Body of pancreas (tissue), 4 donors: ENCODE data around the gene EXOC2. TPM values are rescaled to one million over a fixed set of nuclear protein-coding genes. Genes with fewer than 3 reads are reported as not detected.

ENCODE experiments used
- ATAC-seq: fragments of 150-250 bp; one replicate; pipeline ENCODE4 v1.9.1; 2016
- DNase-seq, 4 donors: peaks; one replicate each; pipeline ENCODE4 v3.0.0-alpha.2; 2019
- H3K27ac ChIP-seq, 4 donors: fragments of 200-600 bp; sonication (generic); 1 replicate in 3 of 4; 2 replicates in 1 of 4; pipeline versions ENCODE4 v1.5.1 to v1.6.1; 2016 to 2019; ENCODE audit warnings: mild to moderate bottlenecking in 1 of 4, mixed read lengths in 1 of 4, moderate library complexity in 1 of 4
- H3K27me3 ChIP-seq, 2 donors: fragments of 200-600 bp; sonication (generic); one replicate each; pipeline ENCODE4 v1.6.0; 2016; ENCODE audit warnings: mild to moderate bottlenecking in 1 of 2
- H3K36me3 ChIP-seq, 2 donors: fragments of 200-600 bp; sonication (generic); replicated peaks in 1 of 2; 2 replicates each; pipeline ENCODE4 v1.5.1; 2016; ENCODE audit warnings: low read depth in 2 of 2; ENCODE audit not compliant: insufficient read depth in 1 of 2
- H3K4me1 ChIP-seq: fragments of 200-600 bp; sonication (generic); one replicate; pipeline ENCODE4 v1.6.0; 2016
- H3K4me3 ChIP-seq, 2 donors: fragments of 200-600 bp; sonication (generic); 1 replicate in 1 of 2; 2 replicates in 1 of 2; pipeline ENCODE4 v1.5.1; 2016 to 2019
- H3K9me3 ChIP-seq, 3 donors: fragments of 200-600 bp; sonication (generic); 1 replicate in 2 of 3; 2 replicates in 1 of 3; pipeline ENCODE4 v1.5.1; 2016
- CTCF ChIP-seq, 7 experiments: fragments of 450-650 bp in 4 of 7; fragments of 200-600 bp in 3 of 7; sonication (generic) in 3 of 7; IDR thresholded peaks; one replicate each; pipeline ENCODE4 v1.5.1; 2016 to 2019; ENCODE audit warnings: antibody characterized with exemption in 7 of 7
- POLR2A ChIP-seq, 3 donors: fragments of 450-650 bp; IDR thresholded peaks; one replicate each; pipeline ENCODE4 v1.6.1; 2016; ENCODE audit warnings: antibody characterized with exemption in 3 of 3, mild to moderate bottlenecking in 2 of 3
- WGBS, 2 donors: methylation state at CpG; one replicate each; pipeline ENCODE4 v1.1.5; 2017; 5-methylcytosine and 5-hydroxymethylcytosine counted together
- intact Hi-C: fragments of 100-400 bp; cut with DNase I; formaldehyde crosslinking; loops from one replicate; pipeline ENCODE4 v1.15.1; 2023
- total RNA-seq, 2 donors: library from RNA; depleted of rRNA; stranded (reverse); fragments of >200 nt; gene quantifications; one replicate each; pipeline ENCODE4 v1.1.0, GENCODE V29; 2016

EXOC2 gene
- total RNA-seq, 2 donors from 2014 or later, result 10.5 to 10.6 TPM

- intact Hi-C loops, result no loop called here
- H3K27ac ChIP-seq, result no peak overlapping the region
- whole genome bisulfite sequencing, 2 donors, result 81 to 93% methylated on average over 11 of the region's 11 CpGs
- no peak overlapping the region for H3K4me3 ChIP-seq
- no peaks in the 10 kb centered on the region for H3K9me3 ChIP-seq
- no peaks in the 10 kb centered on the region for H3K4me1 ChIP-seq
- TF ChIP-seq POLR2A (IDR thresholded peaks at IDR 0.05) (no peak), CTCF (IDR thresholded peaks at IDR 0.05) (no peak)
- DNase-seq, result no peak
- no peaks in the 10 kb centered on the region for H3K27me3 ChIP-seq
- peaks cover 0 to 5% of the 10 kb centered on the region in 2 donors for H3K36me3 ChIP-seq
- no peak for ATAC-seq
These were observed 177.7 kb downstream of the EXOC2 start for GRCh38 chr6:515267-515666.

- Histone ChIP-seq H3K36me3 (peaks cover 0 to 5% of the 10 kb centered on the region in 2 donors), H3K27me3 (no peaks in the 10 kb centered on the region), H3K4me1 (no peaks in the 10 kb centered on the region), H3K27ac (no peak overlapping the region), H3K9me3 (no peaks in the 10 kb centered on the region), H3K4me3 (no peak overlapping the region)
- intact Hi-C loops, result no loop called here
- no peak for TF ChIP-seq POLR2A (IDR thresholded peaks at IDR 0.05)
- TF ChIP-seq CTCF (IDR thresholded peaks at IDR 0.05), result no peak
- ATAC-seq (no peak), DNase-seq (no peak)
- 89 to 95% methylated on average over 12 of the region's 12 CpGs for WGBS, 2 donors
These were observed 178.5 kb downstream of the EXOC2 start for GRCh38 chr6:514396-514978.

GRCh38 chr6:513961-514360, 179.0 kb downstream of the EXOC2 start:
- Histone ChIP-seq H3K9me3 (no peaks in the 10 kb centered on the region), H3K36me3 (peaks cover 0 to 5% of the 10 kb centered on the region in 2 donors), H3K4me3 (no peak overlapping the region), H3K4me1 (no peaks in the 10 kb centered on the region), H3K27me3 (no peaks in the 10 kb centered on the region), H3K27ac (no peak overlapping the region)
- DNase-seq (no peak), ATAC-seq (no peak)
- intact Hi-C loops, result no loop called here
- WGBS, 2 donors, result 92 to 96% methylated on average over 3 of the region's 3 CpGs
- TF ChIP-seq CTCF (IDR thresholded peaks at IDR 0.05) (no peak), POLR2A (IDR thresholded peaks at IDR 0.05) (no peak)

GRCh38 chr6:513058-513457, 179.9 kb downstream of the EXOC2 start:
- TF ChIP-seq POLR2A (IDR thresholded peaks at IDR 0.05) (no peak), CTCF (IDR thresholded peaks at IDR 0.05) (no peak)
- Histone ChIP-seq H3K4me3 (no peak overlapping the region), H3K9me3 (no peaks in the 10 kb centered on the region), H3K27ac (no peak overlapping the region), H3K36me3 (peaks cover 0 to 5% of the 10 kb centered on the region in 2 donors), H3K27me3 (no peaks in the 10 kb centered on the region), H3K4me1 (no peaks in the 10 kb centered on the region)
- DNase-seq (no peak), ATAC-seq (no peak)
- 93% methylated on average over 13 to 15 of the region's 15 CpGs for WGBS, 2 donors
- intact Hi-C loops, result no loop called here

GRCh38 chr6:511488-512137, 181.3 kb downstream of the EXOC2 start:
- TF ChIP-seq POLR2A (IDR thresholded peaks at IDR 0.05) (no peak), CTCF (IDR thresholded peaks at IDR 0.05) (no peak)
- intact Hi-C loops, result no loop called here
- H3K27ac ChIP-seq, result no peak overlapping the region
- ATAC-seq, result no peak
- no peak overlapping the region for H3K4me3 ChIP-seq
- no peaks in the 10 kb centered on the region for H3K4me1 ChIP-seq
- no peaks in the 10 kb centered on the region for H3K9me3 ChIP-seq
- peaks cover 0 to 5% of the 10 kb centered on the region in 2 donors for H3K36me3 ChIP-seq
- no peak for DNase-seq
- WGBS, 2 donors, result 91 to 93% methylated on average over 12 of the region's 12 CpGs
- H3K27me3 ChIP-seq, result no peaks in the 10 kb centered on the region
